Thyroid gland (tissue), 4 donors: ENCODE data around the gene GAPT. TPM values are rescaled to one million over a fixed set of nuclear protein-coding genes. Genes with fewer than 3 reads are reported as not detected.

Experiments used
- DNase-seq, 2 donors: peaks; one replicate each; pipeline ENCODE4 v3.0.0-alpha.2; 2019
- H3K27ac ChIP-seq, 3 donors: fragments of 200-600 bp; sonication (generic); 1 replicate in 2 of 3; 2 replicates in 1 of 3; pipeline ENCODE4 v1.5.1; 2016 to 2019; ENCODE audit warnings: mild to moderate bottlenecking in 1 of 3, moderate library complexity in 1 of 3
- H3K27me3 ChIP-seq: fragments of 200-600 bp; sonication (generic); one replicate; pipeline ENCODE4 v1.5.1; 2019
- H3K36me3 ChIP-seq, 2 donors: fragments of 200-600 bp; sonication (generic); one replicate each; pipeline ENCODE4 v1.5.1; 2016 to 2019
- H3K4me1 ChIP-seq, 2 donors: fragments of 200-600 bp; sonication (generic); one replicate each; pipeline ENCODE4 v1.5.1; 2017 to 2019
- H3K4me3 ChIP-seq, 3 donors: fragments of 200-600 bp; sonication (generic); replicated peaks in 1 of 3; 1 replicate in 2 of 3; 2 replicates in 1 of 3; pipeline ENCODE4 v1.5.1; 2016; ENCODE audit warnings: mild to moderate bottlenecking in 1 of 3
- H3K9me3 ChIP-seq: fragments of 200-600 bp; sonication (generic); one replicate; pipeline ENCODE4 v1.5.1; 2017
- POLR2A ChIP-seq, 2 donors: fragments of 450-650 bp; IDR thresholded peaks; one replicate each; pipeline ENCODE4 v1.6.1; 2017; ENCODE audit warnings: antibody characterized with exemption in 2 of 2, mild to moderate bottlenecking in 2 of 2, moderate library complexity in 1 of 2
- WGBS, 2 donors: methylation state at CpG; one replicate each; pipeline ENCODE4 v1.1.5; 2017; 5-methylcytosine and 5-hydroxymethylcytosine counted together
- intact Hi-C: fragments of 100-400 bp; cut with DNase I; formaldehyde crosslinking; loops from one replicate; pipeline ENCODE4 v1.15.1; 2023
- total RNA-seq, 4 donors: library from RNA; depleted of rRNA; stranded (reverse); fragments of >200 nt; gene quantifications; one replicate each; pipeline ENCODE4 v1.2.3, GENCODE V29; 2016
- TF ChIP-seq, protein P1 (sequence below), 6 experiments: fragments of 200-600 bp in 3 of 6; fragments of 450-650 bp in 3 of 6; sonication (generic) in 3 of 6; IDR thresholded peaks; one replicate each; pipeline ENCODE4 v1.5.1; 2016 to 2019; ENCODE audit warnings: antibody characterized with exemption in 6 of 6, mild to moderate bottlenecking in 2 of 6, inconsistent platforms in 1 of 6, moderate library complexity in 1 of 6

Gene GAPT
- total RNA-seq, 4 donors from 2014 or later: 0.27 to 0.45 TPM; not detected in 2

DNA sequence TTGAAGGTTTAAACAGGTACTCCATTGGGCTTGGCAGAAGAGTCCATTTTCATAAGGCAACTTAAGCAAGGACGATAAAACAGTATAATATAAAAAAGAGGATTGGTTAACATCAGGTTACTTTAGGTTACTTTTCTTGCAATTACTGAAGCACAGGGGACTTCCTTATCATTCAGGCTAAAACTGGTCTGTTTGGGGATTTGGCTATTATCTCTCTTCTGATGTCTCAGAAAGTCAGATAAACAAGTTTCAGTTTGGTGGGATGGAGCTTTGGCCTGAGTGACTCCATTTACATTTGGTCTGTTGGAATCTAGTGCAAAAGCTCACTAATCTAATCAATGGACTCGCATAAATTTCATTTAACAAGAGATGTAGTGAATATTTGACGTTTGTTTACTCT, 8.0 kb downstream of the GAPT start:
- H3K9me3 ChIP-seq: no peaks in the 10 kb centered on the region
- TF ChIP-seq POLR2A (IDR thresholded peaks at IDR 0.05): no peak
- TF ChIP-seq, protein P1, sequence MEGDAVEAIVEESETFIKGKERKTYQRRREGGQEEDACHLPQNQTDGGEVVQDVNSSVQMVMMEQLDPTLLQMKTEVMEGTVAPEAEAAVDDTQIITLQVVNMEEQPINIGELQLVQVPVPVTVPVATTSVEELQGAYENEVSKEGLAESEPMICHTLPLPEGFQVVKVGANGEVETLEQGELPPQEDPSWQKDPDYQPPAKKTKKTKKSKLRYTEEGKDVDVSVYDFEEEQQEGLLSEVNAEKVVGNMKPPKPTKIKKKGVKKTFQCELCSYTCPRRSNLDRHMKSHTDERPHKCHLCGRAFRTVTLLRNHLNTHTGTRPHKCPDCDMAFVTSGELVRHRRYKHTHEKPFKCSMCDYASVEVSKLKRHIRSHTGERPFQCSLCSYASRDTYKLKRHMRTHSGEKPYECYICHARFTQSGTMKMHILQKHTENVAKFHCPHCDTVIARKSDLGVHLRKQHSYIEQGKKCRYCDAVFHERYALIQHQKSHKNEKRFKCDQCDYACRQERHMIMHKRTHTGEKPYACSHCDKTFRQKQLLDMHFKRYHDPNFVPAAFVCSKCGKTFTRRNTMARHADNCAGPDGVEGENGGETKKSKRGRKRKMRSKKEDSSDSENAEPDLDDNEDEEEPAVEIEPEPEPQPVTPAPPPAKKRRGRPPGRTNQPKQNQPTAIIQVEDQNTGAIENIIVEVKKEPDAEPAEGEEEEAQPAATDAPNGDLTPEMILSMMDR (IDR thresholded peaks at IDR 0.05): no peak
- intact Hi-C loops: loop anchor here (10.0 kb wide), 1 partner anchor 346 kb away; no protein-coding TSS in a partner anchor
- no peak overlapping the region for H3K27ac ChIP-seq
- no peaks in the 10 kb centered on the region for H3K36me3 ChIP-seq
- peaks cover 0 to 3% of the 10 kb centered on the region in 2 donors for H3K4me1 ChIP-seq
- no peak overlapping the region for H3K4me3 ChIP-seq
- WGBS, 2 donors: 83% methylated on average over 3 of the region's 3 CpGs
- no peak for DNase-seq
- no peaks in the 10 kb centered on the region for H3K27me3 ChIP-seq

DNA sequence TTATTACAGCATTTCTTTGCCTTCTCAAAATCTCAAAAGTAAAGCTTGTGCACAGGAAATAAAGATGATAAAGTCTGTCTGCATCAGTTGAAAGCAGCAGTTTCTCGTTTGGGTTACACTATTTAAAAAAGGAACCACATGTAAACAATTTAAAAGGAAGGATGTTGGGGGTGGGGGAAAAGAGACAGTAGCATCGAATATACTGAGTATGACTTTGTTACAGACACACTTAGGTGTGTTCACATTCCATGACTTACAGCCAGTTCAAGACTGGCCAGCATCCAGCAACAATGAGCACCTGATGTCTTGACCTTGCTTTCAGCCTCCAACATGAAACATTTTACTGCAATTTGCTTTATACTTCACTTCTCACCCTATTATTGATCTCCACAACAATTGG, 8.7 kb downstream of the GAPT start:
- Histone ChIP-seq H3K27me3 (no peaks in the 10 kb centered on the region), H3K9me3 (no peaks in the 10 kb centered on the region), H3K27ac (no peak overlapping the region), H3K36me3 (no peaks in the 10 kb centered on the region), H3K4me3 (no peak overlapping the region), H3K4me1 (peaks cover 0 to 3% of the 10 kb centered on the region in 2 donors)
- 15 to 20% methylated on average over 2 of the region's 2 CpGs for WGBS, 2 donors
- peak in 1 of 2 donors; percentile 30 for DNase-seq
- TF ChIP-seq POLR2A (IDR thresholded peaks at IDR 0.05): no peak
- TF ChIP-seq, protein P1 (IDR thresholded peaks at IDR 0.05): no peak
- intact Hi-C loops: loop anchor here (10.0 kb wide), 1 partner anchor 345 kb away; no protein-coding TSS in a partner anchor

DNA sequence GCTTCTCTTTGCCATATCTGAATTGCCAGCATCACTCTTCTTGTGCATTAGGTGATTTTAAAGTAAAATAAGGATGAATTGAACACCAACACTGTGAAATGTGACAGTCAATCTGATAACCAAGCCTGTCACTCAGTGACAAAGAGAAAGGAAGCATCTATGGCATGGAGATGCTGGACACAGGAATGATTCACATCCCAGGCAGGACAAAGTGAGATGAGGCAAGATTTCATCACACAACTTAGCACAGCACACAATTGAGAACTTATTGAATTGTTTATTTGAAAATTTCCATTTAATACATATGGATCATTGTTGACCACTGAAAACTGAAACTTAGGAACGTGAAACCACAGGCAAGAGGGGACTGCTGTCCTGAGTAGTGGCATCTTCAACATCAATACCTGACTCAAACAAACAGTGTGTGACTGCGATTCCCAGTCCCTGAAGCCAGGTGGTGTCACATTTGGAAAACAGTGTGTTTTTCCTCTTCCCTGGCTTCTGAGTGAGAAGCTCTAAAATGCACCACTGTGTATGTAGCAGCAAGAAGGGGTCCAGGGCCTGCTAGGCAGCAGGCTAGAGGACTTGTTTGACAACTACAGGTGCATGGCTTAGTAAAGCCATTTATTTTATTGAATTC, 10.7 kb downstream of the GAPT start:
- no peaks in the 10 kb centered on the region for H3K36me3 ChIP-seq
- no peak overlapping the region for H3K4me3 ChIP-seq
- no peak for DNase-seq
- 64 to 74% methylated on average over 2 of the region's 2 CpGs for WGBS, 2 donors
- no peaks in the 10 kb centered on the region for H3K9me3 ChIP-seq
- H3K27me3 ChIP-seq: no peaks in the 10 kb centered on the region
- no peak for TF ChIP-seq POLR2A (IDR thresholded peaks at IDR 0.05)
- TF ChIP-seq, protein P1 (IDR thresholded peaks at IDR 0.05): no peak
- intact Hi-C loops: no loop called here
- H3K27ac ChIP-seq: no peak overlapping the region
- H3K4me1 ChIP-seq: peaks cover 0 to 3% of the 10 kb centered on the region in 2 donors

DNA sequence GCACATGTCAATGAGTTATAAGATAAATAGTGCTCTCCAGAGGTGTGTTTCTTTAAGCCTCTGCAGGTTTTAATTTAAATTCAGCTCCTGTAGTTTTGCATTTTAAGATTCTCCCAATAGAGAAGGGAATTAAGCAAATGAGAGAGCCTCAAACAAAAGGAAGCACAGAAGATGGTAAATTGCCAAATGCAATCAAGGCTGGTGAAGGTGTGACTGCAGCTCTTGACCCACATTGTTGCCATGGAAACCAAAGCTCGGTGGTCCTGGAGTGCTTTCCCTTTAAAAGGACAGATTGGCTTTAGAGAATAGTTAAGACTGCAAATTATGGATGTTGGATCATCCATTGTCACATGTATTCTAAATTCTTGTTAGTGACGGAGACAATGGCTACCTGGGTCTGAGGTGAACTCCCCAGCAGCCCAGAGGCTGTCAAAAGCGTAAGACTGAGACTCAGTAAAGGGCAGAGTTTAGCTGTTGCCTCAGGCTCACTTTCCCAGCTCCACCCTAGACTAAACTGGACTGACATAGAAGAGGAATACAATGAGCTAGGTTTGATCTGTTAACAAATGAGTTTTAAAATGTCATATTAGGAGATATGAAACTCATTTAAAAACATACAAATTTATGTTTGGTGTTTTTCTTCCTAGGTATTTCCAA, 12.3 kb downstream of the GAPT start:
- Histone ChIP-seq H3K27me3 (no peaks in the 10 kb centered on the region), H3K4me1 (peaks cover 0 to 3% of the 10 kb centered on the region in 2 donors), H3K36me3 (no peaks in the 10 kb centered on the region), H3K27ac (no peak overlapping the region), H3K4me3 (no peak overlapping the region), H3K9me3 (no peaks in the 10 kb centered on the region)
- intact Hi-C loops: no loop called here
- TF ChIP-seq POLR2A (IDR thresholded peaks at IDR 0.05): no peak
- TF ChIP-seq, protein P1 (IDR thresholded peaks at IDR 0.05): no peak
- no peak for DNase-seq
- WGBS, 2 donors: 51 to 64% methylated on average over 3 of the region's 3 CpGs

DNA sequence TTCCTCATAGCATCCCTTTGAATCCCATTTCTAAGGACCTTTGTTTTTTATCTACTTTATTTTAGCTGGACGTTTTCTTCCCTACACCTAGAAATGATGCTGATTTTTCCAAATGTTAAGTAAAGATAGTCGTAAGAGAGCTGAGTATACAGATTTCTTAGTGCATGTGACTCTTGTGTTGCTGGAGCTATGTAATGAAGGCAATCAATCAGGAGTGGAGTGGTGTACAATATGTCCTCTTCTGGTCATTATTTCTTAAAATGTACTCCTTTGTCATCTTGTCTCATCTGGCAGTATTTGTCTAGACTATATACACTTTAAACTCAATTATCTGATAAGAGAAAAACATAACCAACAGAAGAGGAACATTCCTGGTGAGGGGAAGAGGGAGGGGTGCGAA, 13.5 kb downstream of the GAPT start:
- Histone ChIP-seq H3K4me3 (no peak overlapping the region), H3K27me3 (no peaks in the 10 kb centered on the region), H3K27ac (no peak overlapping the region), H3K9me3 (no peaks in the 10 kb centered on the region), H3K36me3 (no peaks in the 10 kb centered on the region), H3K4me1 (peaks cover 0 to 3% of the 10 kb centered on the region in 2 donors)
- DNase-seq: no peak
- WGBS, 2 donors: 70 to 75% methylated on average over 3 of the region's 3 CpGs
- intact Hi-C loops: no loop called here
- TF ChIP-seq POLR2A (IDR thresholded peaks at IDR 0.05): no peak
- TF ChIP-seq, protein P1 (IDR thresholded peaks at IDR 0.05): no peak
